ENCODE results near the gene KIF1B. TPM values are rescaled to one million over a fixed set of nuclear protein-coding genes. Genes with fewer than 3 reads are reported as not detected.

Gene KIF1B
- total RNA-seq, 1 experiment from 2014 or later, result 28.1 TPM

- ChIA-PET RAD21 (ENCODE audit: low non-redundant PET in 1 of 2, low total read pairs in 2 of 2, uncharacterized antibody in 2 of 2, unreplicated experiment in 2 of 2) (no interaction called here), CTCF (no interaction called here), POLR2A (no interaction called here)
- no peak for DNase-seq (ENCODE audit: low read depth, low spot score)
- H3K9me2 ChIP-seq (ENCODE audit: insufficient read depth), result no peaks in the 10 kb centered on the region
- TF ChIP-seq ATF3 (IDR thresholded peaks at IDR 0.05), result no peak
- 0 out of 2 replicates have a peak, but pooled peaks have one; percentile 18 for TF ChIP-seq SRF (IDR thresholded peaks at IDR 0.05; ENCODE audit: low read depth)
- H3K9me3 ChIP-seq (ENCODE audit: control insufficient read depth in 1 of 2, insufficient read depth in 1 of 2, low read depth in 1 of 2, low read length in 2 of 2), result no peaks in the 10 kb centered on the region
- H4K20me1 ChIP-seq (ENCODE audit: insufficient read depth), result peaks cover 4% of the 10 kb centered on the region
- H3K4me2 ChIP-seq (ENCODE audit: low read length), result no peak overlapping the region; the same call in 1 of the 2 replicates
- no TSS peak for BruUV-seq (replicated peaks)
- intact Hi-C loops (cut with micrococcal nuclease), result loop anchor here (10.0 kb wide), 1 partner anchor 122 kb away; no protein-coding TSS in a partner anchor
- H3K79me2 ChIP-seq (ENCODE audit: insufficient read depth, low read length), result peaks cover 67% of the 10 kb centered on the region
- no peak for ATAC-seq
- H3K27ac ChIP-seq (ENCODE audit: low read depth, low read length), result no peak overlapping the region
- no peaks in the 10 kb centered on the region for H3K36me3 ChIP-seq (ENCODE audit: control insufficient read depth in 1 of 2, insufficient read depth in 2 of 2, low read length in 2 of 2)
- no peak overlapping the region for H3K9ac ChIP-seq (ENCODE audit: low read length)
- H3K4me3 ChIP-seq (replicated peaks in 1 of 2; ENCODE audit: low read depth in 1 of 2, low read length in 2 of 2), result no peak overlapping the region
- no peak overlapping the region for H2AFZ ChIP-seq (ENCODE audit: low read depth, low read length, poor library complexity, severe bottlenecking)
- H3K4me1 ChIP-seq (ENCODE audit: control insufficient read depth in 1 of 2, insufficient read depth in 2 of 2, low read length in 2 of 2), result peaks cover 11 to 30% of the 10 kb centered on the region in 2 experiments
- no peaks in the 10 kb centered on the region for H3K27me3 ChIP-seq (ENCODE audit: insufficient read depth, low read length)
These were observed 2.9 kb downstream of the KIF1B start for GRCh38 chr1:10213186-10213705.

DNA sequence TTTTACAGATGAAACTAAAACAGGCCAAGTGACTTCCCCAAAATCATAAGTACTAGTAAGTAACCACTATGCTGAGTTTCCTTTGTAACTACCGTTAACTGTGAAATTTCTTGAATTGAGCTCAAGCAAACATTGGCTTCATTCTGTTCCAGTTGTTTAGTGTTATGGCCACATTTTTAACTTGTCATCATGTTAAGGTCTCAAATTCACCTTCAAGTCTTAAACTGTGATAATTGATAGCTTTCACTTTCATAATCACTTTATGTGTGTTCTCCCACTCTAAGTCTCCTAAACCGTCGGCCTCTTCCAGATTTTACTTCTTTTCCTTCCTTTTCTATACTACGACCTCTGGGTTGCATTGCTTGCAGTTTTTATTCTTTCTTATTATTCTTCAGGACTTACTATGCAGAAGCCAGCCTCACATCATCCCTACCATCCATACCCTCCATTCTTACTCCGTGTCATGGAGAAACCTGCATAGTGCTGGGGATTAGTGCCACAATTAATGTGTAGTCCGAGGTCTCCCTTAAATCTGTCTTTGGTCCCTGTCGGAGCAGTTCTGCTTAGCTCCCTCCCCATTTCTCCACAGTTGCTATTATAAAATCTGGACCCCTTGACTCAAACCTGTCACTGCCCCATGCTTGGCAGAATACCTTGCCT is 5.8 kb downstream of the KIF1B start:
- no peak overlapping the region for H3K4me2 ChIP-seq (ENCODE audit: low read length)
- no peak for DNase-seq (ENCODE audit: low read depth, low spot score)
- no peak overlapping the region for H2AFZ ChIP-seq (ENCODE audit: low read depth, low read length, poor library complexity, severe bottlenecking)
- intact Hi-C loops (cut with micrococcal nuclease), result loop anchor here (10.0 kb wide), 1 partner anchor 119 kb away; no protein-coding TSS in a partner anchor
- peaks cover 74% of the 10 kb centered on the region for H3K79me2 ChIP-seq (ENCODE audit: insufficient read depth, low read length)
- H3K4me3 ChIP-seq (replicated peaks in 1 of 2; ENCODE audit: low read depth in 1 of 2, low read length in 2 of 2), result no peak overlapping the region
- POLR2A ChIA-PET, result no interaction called here
- H3K27me3 ChIP-seq (ENCODE audit: insufficient read depth, low read length), result no peaks in the 10 kb centered on the region
- H3K9me2 ChIP-seq (ENCODE audit: insufficient read depth), result no peaks in the 10 kb centered on the region
- no peak for ATAC-seq
- RAD21 ChIA-PET (ENCODE audit: low non-redundant PET in 1 of 2, low total read pairs in 2 of 2, uncharacterized antibody in 2 of 2, unreplicated experiment in 2 of 2), result no interaction called here
- H3K9me3 ChIP-seq (ENCODE audit: control insufficient read depth in 1 of 2, insufficient read depth in 1 of 2, low read depth in 1 of 2, low read length in 2 of 2), result no peaks in the 10 kb centered on the region
- H3K9ac ChIP-seq (ENCODE audit: low read length), result no peak overlapping the region
- H3K27ac ChIP-seq (ENCODE audit: low read depth, low read length), result no peak overlapping the region
- no peaks in the 10 kb centered on the region for H3K36me3 ChIP-seq (ENCODE audit: control insufficient read depth in 1 of 2, insufficient read depth in 2 of 2, low read length in 2 of 2)
- peaks cover 4% of the 10 kb centered on the region for H4K20me1 ChIP-seq (ENCODE audit: insufficient read depth)
- H3K4me1 ChIP-seq (ENCODE audit: control insufficient read depth in 1 of 2, insufficient read depth in 2 of 2, low read length in 2 of 2), result peaks cover 8 to 20% of the 10 kb centered on the region in 2 experiments
- BruUV-seq (replicated peaks), result no TSS peak
- CTCF ChIA-PET, result no interaction called here
- TF ChIP-seq ZFX (IDR thresholded peaks at IDR 0.05) (no peak), ZNF274 (IDR thresholded peaks at IDR 0.05; ENCODE audit: low read depth, low read length) (no peak), RAD21 (IDR thresholded peaks at IDR 0.05; ENCODE audit: low read depth) (no peak), EZH2 (IDR thresholded peaks at IDR 0.05) (no peak), ATF3 (IDR thresholded peaks at IDR 0.05) (no peak), ELF1 (IDR thresholded peaks at IDR 0.05; ENCODE audit: borderline replicate concordance, low read depth) (no peak), FOSL1 (IDR thresholded peaks at IDR 0.05; ENCODE audit: low read depth) (no peak), YY1 (IDR thresholded peaks at IDR 0.05; ENCODE audit: extremely low read depth, insufficient replicate concordance, low read depth, low read length) (no peak), SP1 (IDR thresholded peaks at IDR 0.05; ENCODE audit: low read depth) (no peak), CBX3 (IDR thresholded peaks at IDR 0.05; ENCODE audit: low read depth) (no peak)
- TF ChIP-seq, protein P1, sequence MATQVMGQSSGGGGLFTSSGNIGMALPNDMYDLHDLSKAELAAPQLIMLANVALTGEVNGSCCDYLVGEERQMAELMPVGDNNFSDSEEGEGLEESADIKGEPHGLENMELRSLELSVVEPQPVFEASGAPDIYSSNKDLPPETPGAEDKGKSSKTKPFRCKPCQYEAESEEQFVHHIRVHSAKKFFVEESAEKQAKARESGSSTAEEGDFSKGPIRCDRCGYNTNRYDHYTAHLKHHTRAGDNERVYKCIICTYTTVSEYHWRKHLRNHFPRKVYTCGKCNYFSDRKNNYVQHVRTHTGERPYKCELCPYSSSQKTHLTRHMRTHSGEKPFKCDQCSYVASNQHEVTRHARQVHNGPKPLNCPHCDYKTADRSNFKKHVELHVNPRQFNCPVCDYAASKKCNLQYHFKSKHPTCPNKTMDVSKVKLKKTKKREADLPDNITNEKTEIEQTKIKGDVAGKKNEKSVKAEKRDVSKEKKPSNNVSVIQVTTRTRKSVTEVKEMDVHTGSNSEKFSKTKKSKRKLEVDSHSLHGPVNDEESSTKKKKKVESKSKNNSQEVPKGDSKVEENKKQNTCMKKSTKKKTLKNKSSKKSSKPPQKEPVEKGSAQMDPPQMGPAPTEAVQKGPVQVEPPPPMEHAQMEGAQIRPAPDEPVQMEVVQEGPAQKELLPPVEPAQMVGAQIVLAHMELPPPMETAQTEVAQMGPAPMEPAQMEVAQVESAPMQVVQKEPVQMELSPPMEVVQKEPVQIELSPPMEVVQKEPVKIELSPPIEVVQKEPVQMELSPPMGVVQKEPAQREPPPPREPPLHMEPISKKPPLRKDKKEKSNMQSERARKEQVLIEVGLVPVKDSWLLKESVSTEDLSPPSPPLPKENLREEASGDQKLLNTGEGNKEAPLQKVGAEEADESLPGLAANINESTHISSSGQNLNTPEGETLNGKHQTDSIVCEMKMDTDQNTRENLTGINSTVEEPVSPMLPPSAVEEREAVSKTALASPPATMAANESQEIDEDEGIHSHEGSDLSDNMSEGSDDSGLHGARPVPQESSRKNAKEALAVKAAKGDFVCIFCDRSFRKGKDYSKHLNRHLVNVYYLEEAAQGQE (IDR thresholded peaks at IDR 0.05; ENCODE audit: low read depth), result no peak
- TF ChIP-seq, protein P2, sequence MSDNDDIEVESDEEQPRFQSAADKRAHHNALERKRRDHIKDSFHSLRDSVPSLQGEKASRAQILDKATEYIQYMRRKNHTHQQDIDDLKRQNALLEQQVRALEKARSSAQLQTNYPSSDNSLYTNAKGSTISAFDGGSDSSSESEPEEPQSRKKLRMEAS (IDR thresholded peaks at IDR 0.05), result no peak

All from HCT116 (cell line).